HT-29 (cell line): ENCODE results near the gene FBXO21. TPM values are rescaled to one million over a fixed set of nuclear protein-coding genes. Genes with fewer than 3 reads are reported as not detected.
"Not testable (repeated sequence)": the region's sequence is repeated elsewhere in the genome, so short reads cannot be mapped to it uniquely, and the experiment has no call there.

Source experiments
- DNase-seq: peaks from one replicate; pipeline ENCODE4 v3.0.0-alpha.2; 2015; ENCODE audit warnings: low spot score
- total RNA-seq: library from RNA; depleted of rRNA; stranded (reverse); fragments of >200 nt; shearing (Covaris generic); gene quantifications from 2 replicates; pipeline ENCODE4 v1.2.3, GENCODE V29; 2014; rRNA removed

Gene FBXO21
- total RNA-seq, result 123 and 131 TPM in 2 replicates

GRCh38 chr12:117190210-117190781 lies at the start of gene FBXO21:
TSS of gene FBXO21 (minus strand) at chr12:117190470. CDS start at chr12:117190456, 14 bp downstream.
- peak; percentile 79 for DNase-seq

- DNase-seq, result peak; percentile 80
Observed at GRCh38 chr12:117236456-117237001, 46.3 kb upstream of the FBXO21 start.

- no peak for DNase-seq
Observed at GRCh38 chr12:117235261-117235660, 45.0 kb upstream of the FBXO21 start.

GRCh38 chr12:117234441-117234840 lies 44.2 kb upstream of the FBXO21 start:
- DNase-seq, result no peak

- peak; percentile 4 for DNase-seq
Observed at GRCh38 chr12:117231750-117232149, 41.5 kb upstream of the FBXO21 start.

GRCh38 chr12:117228239-117228638 lies 38.0 kb upstream of the FBXO21 start:
- DNase-seq, result peak; percentile 26

GRCh38 chr12:117227000-117227653 lies 36.9 kb upstream of the FBXO21 start:
- DNase-seq, result no peak

- DNase-seq, result no peak
Observed at GRCh38 chr12:117226505-117226904, 36.2 kb upstream of the FBXO21 start.

GRCh38 chr12:117225179-117225578 lies 34.9 kb upstream of the FBXO21 start:
- no peak for DNase-seq

GRCh38 chr12:117220947-117221346 lies 30.7 kb upstream of the FBXO21 start:
- not testable (repeated sequence) for DNase-seq

GRCh38 chr12:117218149-117218548 lies 27.9 kb upstream of the FBXO21 start:
- DNase-seq, result no peak

- DNase-seq, result no peak
Observed at GRCh38 chr12:117216686-117217085, 26.4 kb upstream of the FBXO21 start.

GRCh38 chr12:117214797-117215196 lies 24.5 kb upstream of the FBXO21 start:
- DNase-seq, result no peak

- DNase-seq, result no peak
Observed at GRCh38 chr12:117213295-117213808, 23.1 kb upstream of the FBXO21 start.

- DNase-seq, result peak; percentile 87
Observed at GRCh38 chr12:117212563-117213190, 22.4 kb upstream of the FBXO21 start.

- DNase-seq, result no peak
Observed at GRCh38 chr12:117210266-117210918, 20.1 kb upstream of the FBXO21 start.

GRCh38 chr12:117209626-117210025 lies 19.4 kb upstream of the FBXO21 start:
- DNase-seq, result no peak

GRCh38 chr12:117208811-117209455 lies 18.7 kb upstream of the FBXO21 start:
- no peak for DNase-seq

- DNase-seq, result no peak
Observed at GRCh38 chr12:117208206-117208605, 17.9 kb upstream of the FBXO21 start.

- no peak for DNase-seq
Observed at GRCh38 chr12:117207675-117208074, 17.4 kb upstream of the FBXO21 start.

GRCh38 chr12:117202556-117202955 lies 12.3 kb upstream of the FBXO21 start:
- no peak for DNase-seq
